22Rv1 (cell line): Measurements from ENCODE around the gene ICAM4.

Experiments
- ZFX ChIP-seq: fragments of 450-650 bp; IDR thresholded peaks from 2 replicates; pipeline ENCODE4 v1.6.1; 2017; ENCODE audit warnings: antibody characterized with exemption, borderline replicate concordance
- TF ChIP-seq, protein P1 (sequence below): fragments of 450-650 bp; IDR thresholded peaks from 2 replicates; pipeline ENCODE4 v1.5.1; 2017; ENCODE audit warnings: mild to moderate bottlenecking

DNA sequence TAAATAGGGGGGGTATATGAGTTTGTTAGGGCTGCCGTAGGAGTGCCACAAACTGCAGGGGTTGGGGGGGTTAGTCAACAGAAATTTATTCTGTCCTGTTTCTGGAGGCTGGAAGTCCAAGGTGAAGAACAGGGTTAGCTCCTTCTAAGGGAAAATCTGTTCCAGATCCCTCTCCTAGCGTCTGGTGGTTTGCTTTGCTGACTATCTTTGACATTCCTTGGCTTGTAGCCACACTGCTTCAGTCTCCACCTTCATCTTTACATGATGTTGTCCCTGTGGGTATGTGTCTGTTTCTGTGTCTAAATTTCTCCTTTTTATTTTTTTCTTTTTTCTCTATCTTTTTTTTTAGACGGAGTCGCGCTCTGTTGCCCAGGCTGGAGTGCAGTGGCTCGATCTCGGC lies 24.0 kb upstream of the ICAM4 start:
- TF ChIP-seq, protein P1, sequence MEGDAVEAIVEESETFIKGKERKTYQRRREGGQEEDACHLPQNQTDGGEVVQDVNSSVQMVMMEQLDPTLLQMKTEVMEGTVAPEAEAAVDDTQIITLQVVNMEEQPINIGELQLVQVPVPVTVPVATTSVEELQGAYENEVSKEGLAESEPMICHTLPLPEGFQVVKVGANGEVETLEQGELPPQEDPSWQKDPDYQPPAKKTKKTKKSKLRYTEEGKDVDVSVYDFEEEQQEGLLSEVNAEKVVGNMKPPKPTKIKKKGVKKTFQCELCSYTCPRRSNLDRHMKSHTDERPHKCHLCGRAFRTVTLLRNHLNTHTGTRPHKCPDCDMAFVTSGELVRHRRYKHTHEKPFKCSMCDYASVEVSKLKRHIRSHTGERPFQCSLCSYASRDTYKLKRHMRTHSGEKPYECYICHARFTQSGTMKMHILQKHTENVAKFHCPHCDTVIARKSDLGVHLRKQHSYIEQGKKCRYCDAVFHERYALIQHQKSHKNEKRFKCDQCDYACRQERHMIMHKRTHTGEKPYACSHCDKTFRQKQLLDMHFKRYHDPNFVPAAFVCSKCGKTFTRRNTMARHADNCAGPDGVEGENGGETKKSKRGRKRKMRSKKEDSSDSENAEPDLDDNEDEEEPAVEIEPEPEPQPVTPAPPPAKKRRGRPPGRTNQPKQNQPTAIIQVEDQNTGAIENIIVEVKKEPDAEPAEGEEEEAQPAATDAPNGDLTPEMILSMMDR = no peak
- TF ChIP-seq ZFX = no peak
